ENCODE data around the gene DENND6A.
"Not testable (repeated sequence)": the region's sequence is repeated elsewhere in the genome, so short reads cannot be mapped to it uniquely, and the experiment has no call there.

DNA sequence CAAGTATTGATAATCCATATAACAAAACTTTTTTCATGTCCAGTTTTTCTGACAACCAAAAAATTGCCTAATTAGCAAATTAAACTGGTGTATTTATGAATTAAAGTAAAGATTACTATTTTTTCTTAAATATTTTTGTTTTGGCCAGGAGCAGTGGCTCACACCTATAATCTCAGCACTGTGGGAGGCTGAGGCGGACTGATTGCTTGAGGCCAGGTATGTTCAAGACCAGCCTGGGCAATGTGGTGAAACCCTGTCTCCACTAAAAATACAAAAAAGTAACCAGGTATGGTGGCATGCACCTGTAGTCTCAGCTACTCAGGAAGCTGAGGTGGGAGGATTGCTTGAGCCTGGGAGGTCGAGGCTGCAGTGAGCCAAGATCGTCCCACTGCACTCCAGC is 12.5 kb upstream of the DENND6A start:
- not testable (repeated sequence) for TF ChIP-seq POLR2A (IDR thresholded peaks at IDR 0.05)
- TF ChIP-seq, protein P1, sequence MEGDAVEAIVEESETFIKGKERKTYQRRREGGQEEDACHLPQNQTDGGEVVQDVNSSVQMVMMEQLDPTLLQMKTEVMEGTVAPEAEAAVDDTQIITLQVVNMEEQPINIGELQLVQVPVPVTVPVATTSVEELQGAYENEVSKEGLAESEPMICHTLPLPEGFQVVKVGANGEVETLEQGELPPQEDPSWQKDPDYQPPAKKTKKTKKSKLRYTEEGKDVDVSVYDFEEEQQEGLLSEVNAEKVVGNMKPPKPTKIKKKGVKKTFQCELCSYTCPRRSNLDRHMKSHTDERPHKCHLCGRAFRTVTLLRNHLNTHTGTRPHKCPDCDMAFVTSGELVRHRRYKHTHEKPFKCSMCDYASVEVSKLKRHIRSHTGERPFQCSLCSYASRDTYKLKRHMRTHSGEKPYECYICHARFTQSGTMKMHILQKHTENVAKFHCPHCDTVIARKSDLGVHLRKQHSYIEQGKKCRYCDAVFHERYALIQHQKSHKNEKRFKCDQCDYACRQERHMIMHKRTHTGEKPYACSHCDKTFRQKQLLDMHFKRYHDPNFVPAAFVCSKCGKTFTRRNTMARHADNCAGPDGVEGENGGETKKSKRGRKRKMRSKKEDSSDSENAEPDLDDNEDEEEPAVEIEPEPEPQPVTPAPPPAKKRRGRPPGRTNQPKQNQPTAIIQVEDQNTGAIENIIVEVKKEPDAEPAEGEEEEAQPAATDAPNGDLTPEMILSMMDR (IDR thresholded peaks at IDR 0.05): not testable (repeated sequence)

Measured in heart left ventricle (tissue), 13 donors.